Suprapubic skin (tissue), 4 donors: Measurements from ENCODE around the gene INSL3.

Experiments
- POLR2A ChIP-seq, 2 donors: fragments of 450-650 bp; IDR thresholded peaks; one replicate each; pipeline ENCODE4 v1.6.1; 2017; ENCODE audit warnings: antibody characterized with exemption in 2 of 2, mild to moderate bottlenecking in 2 of 2, moderate library complexity in 2 of 2
- POLR2AphosphoS5 ChIP-seq, 3 donors: sonication (generic); formaldehyde crosslinking; IDR thresholded peaks; one replicate each; pipeline ENCODE4 v1.6.1; 2017; ENCODE audit warnings: antibody characterized with exemption in 3 of 3
- TF ChIP-seq, protein P1 (sequence below), 2 donors: fragments of 200-600 bp in 1 of 2; fragments of 450-650 bp in 1 of 2; sonication (generic) in 1 of 2; IDR thresholded peaks; one replicate each; pipeline ENCODE4 v1.5.1; 2016 to 2019; ENCODE audit warnings: antibody characterized with exemption in 2 of 2, mild to moderate bottlenecking in 1 of 2, moderate library complexity in 1 of 2

DNA sequence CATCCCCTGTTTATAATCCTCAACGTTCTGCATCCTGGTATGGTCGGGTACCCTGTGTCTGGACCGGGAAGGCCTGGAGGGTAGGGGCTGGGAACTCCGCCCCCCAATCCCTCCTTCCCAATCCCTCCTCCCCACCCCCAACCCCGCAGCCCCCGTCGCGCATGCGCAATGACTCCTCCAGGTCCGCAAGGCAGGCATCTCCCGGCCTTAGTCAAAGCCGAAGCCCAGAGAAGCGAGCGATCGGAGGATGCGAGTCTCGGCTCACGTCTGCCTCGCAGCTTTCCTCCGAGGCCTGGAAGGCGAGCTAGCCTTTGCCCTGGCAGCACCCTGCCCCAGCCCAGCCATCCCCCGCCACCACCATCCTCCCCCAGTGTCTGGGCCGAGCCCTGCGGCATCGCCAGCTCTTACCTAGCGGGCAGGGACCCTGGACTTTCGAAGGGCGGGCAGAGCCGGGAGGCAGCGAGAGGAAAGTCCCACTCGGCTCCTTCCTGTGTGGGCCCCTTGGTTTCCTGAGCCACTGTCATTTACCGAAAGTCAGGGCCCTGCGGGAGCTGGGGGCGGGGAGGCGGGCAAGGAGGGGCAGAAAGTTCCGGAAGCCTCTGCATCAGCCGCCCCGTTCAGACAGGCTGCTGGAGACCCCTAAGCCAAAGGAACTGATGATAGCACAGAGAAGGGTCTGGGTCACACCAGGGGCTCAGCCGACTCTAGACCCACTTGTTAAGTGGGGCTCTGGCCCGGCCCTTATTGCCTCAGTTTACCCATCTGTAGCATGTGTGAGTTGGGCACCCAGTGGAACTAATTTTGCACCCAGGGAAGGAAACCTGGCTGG, 26.4 kb upstream of the INSL3 start, which contains the start of gene JAK3:
- no peak for TF ChIP-seq POLR2A (IDR thresholded peaks at IDR 0.05)
- TF ChIP-seq, protein P1, sequence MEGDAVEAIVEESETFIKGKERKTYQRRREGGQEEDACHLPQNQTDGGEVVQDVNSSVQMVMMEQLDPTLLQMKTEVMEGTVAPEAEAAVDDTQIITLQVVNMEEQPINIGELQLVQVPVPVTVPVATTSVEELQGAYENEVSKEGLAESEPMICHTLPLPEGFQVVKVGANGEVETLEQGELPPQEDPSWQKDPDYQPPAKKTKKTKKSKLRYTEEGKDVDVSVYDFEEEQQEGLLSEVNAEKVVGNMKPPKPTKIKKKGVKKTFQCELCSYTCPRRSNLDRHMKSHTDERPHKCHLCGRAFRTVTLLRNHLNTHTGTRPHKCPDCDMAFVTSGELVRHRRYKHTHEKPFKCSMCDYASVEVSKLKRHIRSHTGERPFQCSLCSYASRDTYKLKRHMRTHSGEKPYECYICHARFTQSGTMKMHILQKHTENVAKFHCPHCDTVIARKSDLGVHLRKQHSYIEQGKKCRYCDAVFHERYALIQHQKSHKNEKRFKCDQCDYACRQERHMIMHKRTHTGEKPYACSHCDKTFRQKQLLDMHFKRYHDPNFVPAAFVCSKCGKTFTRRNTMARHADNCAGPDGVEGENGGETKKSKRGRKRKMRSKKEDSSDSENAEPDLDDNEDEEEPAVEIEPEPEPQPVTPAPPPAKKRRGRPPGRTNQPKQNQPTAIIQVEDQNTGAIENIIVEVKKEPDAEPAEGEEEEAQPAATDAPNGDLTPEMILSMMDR (IDR thresholded peaks at IDR 0.05): no peak
- TF ChIP-seq POLR2AphosphoS5 (IDR thresholded peaks at IDR 0.05): peak in 1 of 3 donors; percentile 16
